Osteoblast (primary cell): ENCODE data around the gene CTDSP2. TPM values are rescaled to one million over a fixed set of nuclear protein-coding genes. Genes with fewer than 3 reads are reported as not detected.
A peak's percentile ranks its signal among the peaks of the same experiment; 100 is the strongest.
"Not testable (repeated sequence)": the region's sequence is repeated elsewhere in the genome, so short reads cannot be mapped to it uniquely, and the experiment has no call there.

Source experiments
- DNase-seq: peaks from one replicate; pipeline ENCODE4 v3.0.0; 2011; ENCODE audit warnings: low spot score, mixed read lengths; ENCODE audit not compliant: insufficient read length; ENCODE audit errors: missing footprints
- H2AFZ ChIP-seq: 2 replicates; pipeline ENCODE4 v1.6.0; 2011; ENCODE audit warnings: mild to moderate bottlenecking, low read length
- H3K27ac ChIP-seq: 2 replicates; pipeline ENCODE4 v1.5.1; 2011; ENCODE audit warnings: mild to moderate bottlenecking, low read depth, low read length, moderate library complexity
- H3K27me3 ChIP-seq: 2 replicates; pipeline ENCODE4 v1.6.0; 2012; ENCODE audit warnings: mild to moderate bottlenecking, control low read depth, inconsistent platforms, low read length, moderate library complexity; ENCODE audit not compliant: insufficient read depth
- H3K36me3 ChIP-seq: 2 replicates; pipeline ENCODE4 v1.5.1; 2011; ENCODE audit warnings: mild to moderate bottlenecking, low read length, control low read depth, moderate library complexity; ENCODE audit not compliant: insufficient read depth
- H3K4me1 ChIP-seq: 2 replicates; pipeline ENCODE4 v1.5.1; 2011; ENCODE audit warnings: mild to moderate bottlenecking, low read length, control low read depth, moderate library complexity; ENCODE audit not compliant: insufficient read depth
- H3K4me2 ChIP-seq: 2 replicates; pipeline ENCODE4 v1.6.0; 2011; ENCODE audit warnings: mild to moderate bottlenecking, low read length; ENCODE audit not compliant: insufficient read depth
- H3K4me3 ChIP-seq: fragments of 200-600 bp; sonication (generic); 3 replicates; pipeline ENCODE4 v1.5.1; 2012; ENCODE audit warnings: mild to moderate bottlenecking, low read length, inconsistent platforms; ENCODE audit not compliant: insufficient read depth
- H3K79me2 ChIP-seq: 2 replicates; pipeline ENCODE4 v1.6.0; 2012; ENCODE audit warnings: mild to moderate bottlenecking, low read length, control low read depth, inconsistent platforms; ENCODE audit not compliant: insufficient read depth
- H3K9me3 ChIP-seq: 2 replicates; pipeline ENCODE4 v1.5.1; 2011; ENCODE audit warnings: low read depth, low read length, control low read depth
- H4K20me1 ChIP-seq: 2 replicates; pipeline ENCODE4 v1.6.0; 2012; ENCODE audit warnings: mild to moderate bottlenecking, low read length, control low read depth; ENCODE audit not compliant: insufficient read depth
- CTCF ChIP-seq: IDR thresholded peaks from 2 replicates; pipeline ENCODE4 v1.5.1; 2011; ENCODE audit warnings: mild to moderate bottlenecking, low read depth, low read length, moderate library complexity; ENCODE audit errors: extremely low read depth
- total RNA-seq: library from RNA; depleted of rRNA; stranded (reverse); fragments of >200 nt; gene quantifications from 2 replicates; pipeline ENCODE4 v1.2.3, GENCODE V29; 2012

CTDSP2 gene
- total RNA-seq, 1 donor = 116 TPM

GRCh38 chr12:57775563-57776246, 70.8 kb downstream of the CTDSP2 start:
- peaks cover 9% of the 10 kb centered on the region for H3K79me2 ChIP-seq
- no peak overlapping the region for H3K27ac ChIP-seq
- no peaks in the 10 kb centered on the region for H3K27me3 ChIP-seq
- no peak for DNase-seq
- no peaks in the 10 kb centered on the region for H3K9me3 ChIP-seq
- TF ChIP-seq CTCF = peak; percentile 14
- no peak overlapping the region for H3K4me2 ChIP-seq
- peaks cover 11% of the 10 kb centered on the region for H3K36me3 ChIP-seq
- no peak overlapping the region for H2AFZ ChIP-seq
- no peak overlapping the region for H3K4me3 ChIP-seq
- no peaks in the 10 kb centered on the region for H4K20me1 ChIP-seq
- peaks cover 18% of the 10 kb centered on the region for H3K4me1 ChIP-seq

GRCh38 chr12:57775044-57775443, 71.5 kb downstream of the CTDSP2 start:
- no peak for DNase-seq
- peaks cover 11% of the 10 kb centered on the region for H3K36me3 ChIP-seq

GRCh38 chr12:57774634-57775033, 71.9 kb downstream of the CTDSP2 start:
- not testable (repeated sequence) for H3K27ac ChIP-seq, H3K4me3 ChIP-seq, DNase-seq, H4K20me1 ChIP-seq, H3K4me2 ChIP-seq, H3K9me3 ChIP-seq, H2AFZ ChIP-seq, H3K27me3 ChIP-seq
- Histone ChIP-seq H3K4me1 (peaks cover 18% of the 10 kb centered on the region), H3K79me2 (peaks cover 12% of the 10 kb centered on the region), H3K36me3 (peaks cover 13% of the 10 kb centered on the region)

More at GRCh38 chr12:57775044-57775443, 71.5 kb downstream of the CTDSP2 start:
- Histone ChIP-seq H3K27me3 (no peaks in the 10 kb centered on the region), H3K4me1 (peaks cover 18% of the 10 kb centered on the region), H3K9me3 (no peaks in the 10 kb centered on the region), H3K4me3 (no peak overlapping the region), H3K79me2 (peaks cover 12% of the 10 kb centered on the region), H3K27ac (no peak overlapping the region), H3K4me2 (no peak overlapping the region), H4K20me1 (no peaks in the 10 kb centered on the region), H2AFZ (no peak overlapping the region)
- TF ChIP-seq CTCF = no peak

- Histone ChIP-seq H3K9me3 (no peaks in the 10 kb centered on the region), H3K27ac (peak within 1 kb of the TSS; percentile 95), H3K4me2 (peak within 1 kb of the TSS; percentile 90), H3K4me3 (peak within 1 kb of the TSS; percentile 91), H3K36me3 (peaks cover 26% of the 10 kb centered on the region), H3K4me1 (peaks cover 18% of the 10 kb centered on the region), H4K20me1 (no peaks in the 10 kb centered on the region), H3K27me3 (no peaks in the 10 kb centered on the region), H2AFZ (peak within 1 kb of the TSS; percentile 98), H3K79me2 (peaks cover 12% of the 10 kb centered on the region)
- peak; percentile 94 for DNase-seq
- no peak for TF ChIP-seq CTCF
Observed at GRCh38 chr12:57772429-57773322, 73.9 kb downstream of the CTDSP2 start, which contains the start of gene EEF1AKMT3. Gene EEF1AKMT3 (plus strand): TSS chr12:57772614. CDS start chr12:57772725, 111 bp downstream.
